ENCODE results near the gene MEST.

GRCh38 chr7:130473876-130474275, 18.0 kb upstream of the MEST start:
- TF ChIP-seq CTCF (IDR thresholded peaks at IDR 0.05) (no peak), POLR2A (IDR thresholded peaks at IDR 0.05) (no peak)

Measured in body of pancreas (tissue), 4 donors.